Endothelial cell (in vitro differentiated cells): ENCODE results near the gene WDR37. TPM values are rescaled to one million over a fixed set of nuclear protein-coding genes. Genes with fewer than 3 reads are reported as not detected.

Experiments used
- DNase-seq: peaks from one replicate; pipeline ENCODE4 v3.0.0; 2021; ENCODE audit warnings: low spot score
- H3K27ac Mint-ChIP-seq: one replicate; pipeline ENCODE4 v1.8.0; 2021; ENCODE audit warnings: mixed read lengths, inconsistent platforms; ENCODE audit not compliant: unreplicated experiment
- H3K27me3 Mint-ChIP-seq: one replicate; pipeline ENCODE4 v1.8.0; 2021; ENCODE audit warnings: mild to moderate bottlenecking, moderate library complexity, mixed read lengths, inconsistent platforms; ENCODE audit not compliant: unreplicated experiment
- H3K36me3 Mint-ChIP-seq: one replicate; pipeline ENCODE4 v1.8.0; 2021; ENCODE audit warnings: mild to moderate bottlenecking, low read depth, mixed read lengths, inconsistent platforms; ENCODE audit not compliant: unreplicated experiment
- H3K4me1 Mint-ChIP-seq: one replicate; pipeline ENCODE4 v1.8.0; 2021; ENCODE audit warnings: mild to moderate bottlenecking, mixed read lengths, inconsistent platforms; ENCODE audit not compliant: unreplicated experiment
- H3K4me3 Mint-ChIP-seq: one replicate; pipeline ENCODE4 v1.8.0; 2021; ENCODE audit warnings: mild to moderate bottlenecking, mixed read lengths, inconsistent platforms; ENCODE audit not compliant: unreplicated experiment
- H3K9me3 Mint-ChIP-seq: one replicate; pipeline ENCODE4 v1.8.0; 2021; ENCODE audit warnings: mixed read lengths, inconsistent platforms; ENCODE audit not compliant: unreplicated experiment
- CTCF ChIP-seq: fragments of 200-600 bp; sonication (generic); IDR thresholded peaks from one replicate; pipeline ENCODE4 v1.5.0; 2021; ENCODE audit warnings: antibody characterized with exemption; ENCODE audit not compliant: unreplicated experiment
- total RNA-seq: library from RNA; stranded (reverse); fragmentation: NEBNext Ultra II Directional; extraction: Animal tissue kit (Norgen Biotek cat#: 25700); gene quantifications from one replicate; pipeline ENCODE4 v1.2.1, GENCODE V29; 2021; ENCODE audit not compliant: unreplicated experiment

WDR37 gene
- total RNA-seq, 1 donor from 2014 or later: 32.6 TPM

DNA sequence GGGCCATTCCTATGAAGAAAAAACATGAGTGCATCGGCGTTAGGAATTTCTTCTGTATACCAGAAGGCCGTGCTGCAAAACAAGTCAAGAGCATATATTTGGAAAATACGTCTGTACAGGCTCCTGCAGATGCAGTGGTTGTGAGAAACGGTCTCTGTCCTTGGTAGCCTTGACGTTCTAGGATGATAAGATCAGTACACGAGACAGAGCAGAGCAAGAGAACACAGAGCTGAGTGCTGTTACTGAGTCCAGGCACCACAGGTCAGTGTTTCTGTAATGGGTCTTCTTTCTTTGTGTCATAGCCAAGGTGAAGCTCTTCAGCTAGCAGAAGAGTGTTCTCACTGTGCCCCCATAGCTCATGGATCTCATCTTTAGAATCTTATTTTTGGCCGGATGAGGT, 62.8 kb downstream of the WDR37 start:
- peaks cover 42% of the 10 kb centered on the region for H3K36me3 Mint-ChIP-seq
- DNase-seq: no peak
- H3K27ac Mint-ChIP-seq: no peak overlapping the region
- TF ChIP-seq CTCF: no peak
- no peaks in the 10 kb centered on the region for H3K9me3 Mint-ChIP-seq
- H3K4me1 Mint-ChIP-seq: peaks cover 19% of the 10 kb centered on the region
- peak overlapping the region; percentile 56 for H3K4me3 Mint-ChIP-seq
- peaks cover 7% of the 10 kb centered on the region for H3K27me3 Mint-ChIP-seq

GRCh38 chr10:1119501-1119900, 63.3 kb downstream of the WDR37 start:
- H3K4me3 Mint-ChIP-seq: peak overlapping the region; percentile 56
- H3K27me3 Mint-ChIP-seq: peaks cover 7% of the 10 kb centered on the region
- no peaks in the 10 kb centered on the region for H3K9me3 Mint-ChIP-seq
- H3K27ac Mint-ChIP-seq: no peak overlapping the region
- peaks cover 19% of the 10 kb centered on the region for H3K4me1 Mint-ChIP-seq
- TF ChIP-seq CTCF: no peak
- no peak for DNase-seq
- H3K36me3 Mint-ChIP-seq: peaks cover 47% of the 10 kb centered on the region

GRCh38 chr10:1120306-1120705, 64.1 kb downstream of the WDR37 start:
- peaks cover 51% of the 10 kb centered on the region for H3K36me3 Mint-ChIP-seq
- TF ChIP-seq CTCF: no peak
- peaks cover 19% of the 10 kb centered on the region for H3K4me1 Mint-ChIP-seq
- H3K27ac Mint-ChIP-seq: no peak overlapping the region
- DNase-seq: no peak
- H3K4me3 Mint-ChIP-seq: no peak overlapping the region
- H3K27me3 Mint-ChIP-seq: peaks cover 7% of the 10 kb centered on the region
- no peaks in the 10 kb centered on the region for H3K9me3 Mint-ChIP-seq

DNA sequence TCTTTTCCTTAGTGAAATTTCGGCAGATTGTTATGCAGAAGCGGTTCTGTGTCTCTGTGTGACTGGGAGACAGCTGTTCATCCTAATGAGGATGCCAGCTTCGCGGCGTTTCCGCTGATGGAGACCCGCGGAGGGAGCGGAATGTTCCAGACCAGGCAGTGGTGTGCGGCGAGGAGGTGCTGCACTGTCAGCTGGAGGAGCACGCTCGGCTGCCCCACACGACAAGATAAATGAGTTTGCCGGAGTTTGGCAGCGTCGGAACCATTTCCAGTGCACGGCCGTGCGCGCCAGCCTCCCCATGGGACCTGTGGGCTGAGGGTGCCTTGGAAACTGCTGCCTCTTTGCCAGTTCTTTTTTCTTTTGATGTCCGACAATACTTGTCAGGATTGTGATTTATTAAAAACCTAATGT, 64.6 kb downstream of the WDR37 start:
- H3K27me3 Mint-ChIP-seq: peaks cover 7% of the 10 kb centered on the region
- H3K9me3 Mint-ChIP-seq: no peaks in the 10 kb centered on the region
- no peak for DNase-seq
- H3K4me3 Mint-ChIP-seq: no peak overlapping the region
- peaks cover 19% of the 10 kb centered on the region for H3K4me1 Mint-ChIP-seq
- no peak overlapping the region for H3K27ac Mint-ChIP-seq
- H3K36me3 Mint-ChIP-seq: peaks cover 53% of the 10 kb centered on the region
- no peak for TF ChIP-seq CTCF

- Mint-ChIP-seq H3K4me3 (peak overlapping the region; percentile 56), H3K36me3 (peaks cover 47% of the 10 kb centered on the region), H3K27me3 (peaks cover 7% of the 10 kb centered on the region), H3K4me1 (peaks cover 19% of the 10 kb centered on the region), H3K9me3 (no peaks in the 10 kb centered on the region), H3K27ac (peak overlapping the region; percentile 24)
- DNase-seq: no peak
- TF ChIP-seq CTCF: no peak
These were observed 65.2 kb downstream of the WDR37 start for GRCh38 chr10:1121271-1121970.
